Measurements from ENCODE around the gene ASTN2.
A peak's percentile ranks its signal among the peaks of the same experiment; 100 is the strongest.

Gene ASTN2

DNA sequence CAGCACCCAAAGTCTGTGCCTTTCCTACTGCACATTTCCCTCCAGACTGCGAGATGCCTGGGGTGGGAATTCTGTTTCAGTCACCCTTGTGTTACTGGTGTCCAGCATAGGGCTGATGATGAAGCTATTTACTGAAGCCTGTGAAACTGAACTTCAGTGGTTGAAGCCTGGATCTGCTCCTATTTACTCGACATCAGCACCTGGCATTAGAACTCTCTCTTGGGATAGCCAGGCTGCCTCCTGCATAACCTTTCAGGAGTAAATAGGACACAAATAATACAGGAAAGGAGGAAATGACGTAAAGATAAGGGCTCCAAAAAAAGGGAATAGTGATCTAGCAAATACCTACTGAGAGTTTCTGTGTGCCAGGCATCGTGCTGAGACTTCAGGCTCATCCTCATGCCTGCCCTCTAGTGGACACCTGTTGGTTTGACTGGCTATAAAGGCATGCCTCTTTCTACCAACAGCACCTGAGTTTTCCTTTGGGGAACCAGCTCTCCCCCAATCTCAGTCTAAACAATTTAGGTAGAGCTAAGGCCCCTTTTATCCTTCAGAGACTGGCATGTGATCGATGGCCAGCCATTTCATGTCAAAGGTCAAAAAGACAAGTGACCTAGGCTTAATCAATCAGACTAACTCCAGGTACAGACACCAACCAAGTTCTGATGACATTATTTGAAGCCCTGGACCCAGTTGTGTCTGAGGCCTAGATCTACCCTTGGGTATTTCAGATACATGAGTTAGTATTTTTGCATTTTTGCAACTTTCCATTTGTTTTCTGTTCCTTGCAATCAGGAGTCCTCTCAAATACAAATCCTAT lies 919.8 kb downstream of the ASTN2 start:
- no peak for DNase-seq

DNA sequence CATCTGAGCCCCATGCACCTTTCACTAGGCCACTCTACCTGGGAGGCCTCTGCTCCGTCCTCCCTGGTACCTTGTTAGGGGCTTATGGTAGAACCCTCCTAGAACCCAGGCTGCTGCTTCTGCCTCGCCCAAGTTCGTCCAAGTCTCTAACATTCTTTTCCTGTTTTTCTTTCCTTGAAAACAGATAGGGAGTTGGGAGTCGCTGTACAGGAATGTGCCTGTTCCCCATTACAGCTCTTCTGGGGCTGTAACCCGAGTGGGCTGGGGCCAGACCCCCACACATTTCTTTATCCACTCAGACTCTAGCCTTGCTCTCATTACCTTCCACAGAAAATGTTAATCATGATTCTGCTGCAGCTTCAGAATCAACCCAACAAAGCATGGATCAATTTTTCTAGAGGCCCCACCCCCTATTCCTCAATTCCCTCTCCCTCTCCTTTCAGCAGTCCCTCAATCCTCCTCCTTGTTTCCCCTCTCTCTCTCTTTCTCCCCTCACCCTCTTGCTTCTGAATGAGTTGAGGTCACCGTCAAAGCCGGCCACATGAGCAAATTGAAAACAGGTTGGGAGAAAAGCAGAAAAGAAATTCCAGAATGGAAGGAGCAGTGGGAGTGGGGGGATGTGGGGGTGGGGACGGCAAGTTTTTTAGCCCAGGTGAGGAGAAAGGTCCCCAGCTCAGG lies 921.5 kb downstream of the ASTN2 start:
- DNase-seq, result no peak

GRCh38 chr9:116491659-116492058 lies 923.2 kb downstream of the ASTN2 start:
- no peak for DNase-seq

DNA sequence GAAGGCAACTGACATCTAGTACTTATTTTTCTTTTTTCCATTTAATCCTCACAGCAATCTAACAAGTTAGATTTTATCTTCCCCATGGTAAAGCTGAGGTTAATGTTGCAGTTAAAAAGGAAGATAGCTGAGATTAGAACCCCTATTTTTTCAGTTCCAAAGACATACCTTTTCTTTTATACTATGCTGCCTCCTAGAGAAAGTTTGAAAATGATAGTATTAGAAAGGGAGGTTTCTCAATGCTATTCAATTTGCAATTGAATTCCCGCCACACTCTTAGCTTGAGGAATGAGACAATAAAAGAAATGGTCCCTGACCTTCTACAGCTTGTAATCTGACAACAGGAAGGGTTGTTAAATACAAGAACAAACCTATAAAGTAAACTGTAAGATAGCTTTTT lies 923.6 kb downstream of the ASTN2 start:
- no peak for DNase-seq

DNA sequence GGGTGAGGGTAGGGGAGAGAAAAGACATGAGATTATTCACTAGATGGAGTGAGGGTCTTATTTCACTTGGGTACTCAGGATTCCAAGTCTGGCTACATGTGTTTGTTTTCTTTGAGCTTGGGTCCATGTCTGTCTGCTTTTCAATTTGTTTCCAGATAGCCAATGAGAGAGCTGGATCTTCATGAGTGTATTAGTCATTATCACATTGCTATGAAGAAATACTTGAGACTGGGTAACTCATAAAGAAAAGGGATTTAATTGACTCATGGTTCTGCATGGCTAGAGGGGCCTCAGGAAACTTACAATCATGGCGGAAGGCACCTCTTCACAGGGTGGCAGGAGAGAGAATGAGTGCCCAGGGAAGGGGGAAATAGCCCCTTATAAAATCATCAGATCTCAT lies 924.5 kb downstream of the ASTN2 start:
- no peak for DNase-seq

DNA sequence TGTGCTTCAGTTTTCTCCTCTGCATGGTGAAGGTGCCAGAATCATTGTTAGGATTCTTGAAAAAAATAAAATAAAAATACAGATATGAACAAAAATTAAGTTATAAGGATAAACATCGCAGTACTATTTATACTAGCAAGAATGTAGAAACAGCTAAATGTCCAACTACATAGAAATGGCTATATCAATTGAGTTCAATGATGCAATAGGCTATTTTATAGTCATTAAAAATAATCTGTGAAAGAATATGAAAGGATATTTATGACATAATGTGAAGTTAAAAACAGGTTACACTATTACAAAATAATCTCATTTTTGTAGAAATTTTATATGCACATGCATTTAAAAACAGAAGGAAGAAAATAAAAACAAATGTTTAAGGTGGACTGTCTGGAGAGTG lies 926.5 kb downstream of the ASTN2 start:
- no peak for DNase-seq

DNA sequence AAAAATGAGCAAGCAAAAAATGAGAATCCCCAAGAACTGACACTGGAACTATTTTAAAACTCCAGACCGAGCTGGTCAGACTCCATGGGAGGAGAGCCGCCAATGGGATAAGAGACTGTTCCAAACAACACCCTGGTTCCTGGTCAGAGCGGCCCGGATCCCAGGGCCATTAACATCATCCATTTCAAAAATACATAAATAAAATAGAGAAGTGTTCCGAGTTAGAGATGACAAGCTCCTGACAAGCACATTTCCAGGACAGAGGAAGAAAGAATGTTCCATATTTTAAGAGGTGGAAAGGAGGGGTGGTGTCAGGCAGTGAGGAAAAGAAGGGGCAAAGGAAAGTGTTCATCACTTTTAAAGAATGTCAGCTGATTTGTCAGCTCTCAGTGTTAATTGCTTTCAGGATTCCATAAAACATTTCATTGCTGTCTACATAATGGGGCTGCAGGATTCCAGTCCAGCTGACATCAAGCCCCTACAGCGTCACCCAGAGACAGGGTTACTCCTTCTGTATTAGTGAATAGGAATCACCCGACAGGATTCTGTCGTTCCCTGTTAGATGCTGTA lies 930.3 kb downstream of the ASTN2 start:
- DNase-seq, result no peak

DNA sequence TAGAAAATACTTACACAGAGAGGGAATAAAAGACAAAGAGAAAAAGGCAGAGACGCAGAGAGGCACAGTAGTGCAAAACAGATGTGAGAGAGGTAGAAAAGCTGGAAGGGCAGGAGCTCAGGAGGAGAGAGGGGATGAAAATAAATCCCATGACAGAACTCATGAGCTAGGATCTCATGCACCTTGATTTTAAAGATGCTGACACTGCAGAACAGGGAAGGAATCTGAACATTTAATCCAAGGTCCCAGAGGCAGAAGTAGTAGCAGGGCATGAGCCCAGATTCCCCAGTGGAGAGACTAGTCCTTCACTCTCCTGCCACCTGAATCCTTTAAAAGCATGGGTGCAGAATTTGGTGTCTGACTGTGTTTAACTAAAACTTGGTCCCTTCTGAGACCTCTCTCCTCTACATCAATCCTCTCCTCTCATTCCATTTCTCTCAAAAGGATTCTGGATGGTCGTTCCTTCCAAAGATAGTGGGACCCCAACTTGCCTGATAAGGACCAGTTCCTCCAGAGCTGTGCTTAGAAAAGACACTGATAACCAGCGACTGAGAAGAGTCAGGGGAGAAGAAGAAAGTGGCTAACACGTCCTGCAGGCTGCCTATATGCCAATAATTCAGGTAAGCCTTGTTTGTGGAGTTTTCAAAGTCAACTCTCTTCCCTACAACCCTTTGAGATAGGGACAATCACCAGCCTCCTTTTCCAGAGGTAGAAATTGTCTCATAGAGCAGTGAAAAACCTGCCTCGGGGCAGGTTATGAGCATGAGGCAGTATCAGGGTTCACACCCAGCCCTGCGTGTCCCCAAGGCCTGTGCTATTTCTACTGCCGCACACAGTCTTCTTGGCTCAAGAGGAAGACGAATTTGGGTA lies 931.0 kb downstream of the ASTN2 start:
- no peak for DNase-seq

GRCh38 chr9:116482740-116483139 lies 932.1 kb downstream of the ASTN2 start:
- peak; percentile 28 for DNase-seq

DNA sequence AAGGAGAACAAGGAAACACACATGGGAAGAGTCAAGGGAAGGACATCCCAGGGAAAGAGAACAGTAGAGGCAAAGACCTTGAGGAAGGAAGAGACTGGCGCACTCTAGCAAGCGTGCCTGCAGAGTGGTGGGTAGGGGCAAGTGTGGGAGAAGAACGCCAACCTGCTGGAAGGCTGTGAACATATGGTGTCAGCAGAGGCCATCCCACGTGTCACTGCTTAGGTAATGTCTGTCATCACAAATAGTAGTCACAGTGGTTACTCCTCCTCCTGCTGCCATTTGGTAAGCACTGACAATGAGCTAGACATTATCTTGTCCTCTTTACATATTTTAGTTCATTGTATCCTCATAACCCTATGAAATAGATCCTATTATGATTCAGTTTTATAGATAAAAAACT lies 934.2 kb downstream of the ASTN2 start:
- DNase-seq, result no peak

DNA sequence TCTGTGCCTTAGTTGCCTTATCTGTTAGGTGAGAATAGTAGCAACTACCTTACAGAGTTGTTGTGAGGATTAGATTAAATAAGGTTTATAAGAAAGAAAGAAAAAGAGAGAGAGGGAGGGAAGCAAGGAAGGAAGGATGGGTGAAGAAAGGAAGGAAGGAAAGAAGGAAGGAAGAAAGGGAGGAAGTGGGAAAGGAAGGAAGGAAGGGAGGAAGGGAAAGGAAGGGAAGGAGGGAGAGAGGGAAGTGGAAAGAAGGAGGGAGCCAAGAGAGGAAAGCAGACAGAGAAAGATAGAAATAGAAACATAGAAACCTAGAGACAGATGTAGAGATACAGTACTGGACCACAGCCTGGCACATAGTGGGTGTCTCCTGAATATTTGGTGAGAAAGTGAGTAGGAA lies 934.9 kb downstream of the ASTN2 start:
- DNase-seq, result no peak

GRCh38 chr9:116479056-116479544 lies 935.8 kb downstream of the ASTN2 start:
- no peak for DNase-seq

- no peak for DNase-seq
These were observed 937.2 kb downstream of the ASTN2 start for GRCh38 chr9:116477584-116478141.

- DNase-seq, result peak; percentile 43
These were observed 937.9 kb downstream of the ASTN2 start for GRCh38 chr9:116476935-116477381.

GRCh38 chr9:116476002-116476401 lies 938.9 kb downstream of the ASTN2 start:
- DNase-seq, result no peak

GRCh38 chr9:116475201-116475600 lies 939.7 kb downstream of the ASTN2 start:
- no peak for DNase-seq

- no peak for DNase-seq
These were observed 942.8 kb downstream of the ASTN2 start for GRCh38 chr9:116471944-116472506.

DNA sequence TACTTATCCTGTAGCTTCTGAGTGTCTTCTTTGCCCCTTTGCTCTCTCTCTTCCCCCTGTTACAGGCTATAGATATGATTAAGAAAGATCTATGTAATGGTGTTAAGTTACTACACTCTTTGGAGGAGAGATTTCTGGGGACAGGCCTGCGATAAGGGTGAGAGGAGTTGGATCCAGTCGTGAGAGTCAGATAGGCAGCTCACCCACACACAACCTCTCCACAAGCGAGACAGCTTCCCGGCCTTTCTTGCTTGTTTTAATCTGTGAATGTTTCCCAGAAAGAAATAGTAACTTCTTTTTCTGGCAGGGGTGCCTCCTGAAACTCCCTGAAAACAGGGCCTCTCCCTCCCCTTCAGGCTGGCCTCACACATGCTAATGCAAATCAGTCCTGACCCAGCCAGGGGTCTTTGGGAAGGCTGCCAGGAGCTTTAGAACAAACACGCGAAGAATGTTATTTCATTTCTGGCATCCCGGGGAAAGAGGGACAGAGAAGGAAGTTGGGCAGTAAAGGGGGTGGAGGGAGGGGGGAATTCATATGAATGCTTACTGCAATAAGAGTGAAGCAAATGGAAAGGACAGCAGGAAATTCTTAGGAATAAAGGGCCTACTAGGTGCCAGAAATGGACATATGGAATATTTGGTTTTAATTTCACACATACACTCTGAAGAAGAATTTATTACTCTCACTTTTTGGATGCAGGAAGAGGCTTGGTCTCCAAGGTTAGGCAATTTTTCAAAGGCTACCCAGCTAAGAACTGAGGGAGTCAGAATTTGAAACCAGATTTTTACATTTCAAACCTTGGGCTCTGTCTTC lies 943.6 kb downstream of the ASTN2 start:
- DNase-seq, result no peak

DNA sequence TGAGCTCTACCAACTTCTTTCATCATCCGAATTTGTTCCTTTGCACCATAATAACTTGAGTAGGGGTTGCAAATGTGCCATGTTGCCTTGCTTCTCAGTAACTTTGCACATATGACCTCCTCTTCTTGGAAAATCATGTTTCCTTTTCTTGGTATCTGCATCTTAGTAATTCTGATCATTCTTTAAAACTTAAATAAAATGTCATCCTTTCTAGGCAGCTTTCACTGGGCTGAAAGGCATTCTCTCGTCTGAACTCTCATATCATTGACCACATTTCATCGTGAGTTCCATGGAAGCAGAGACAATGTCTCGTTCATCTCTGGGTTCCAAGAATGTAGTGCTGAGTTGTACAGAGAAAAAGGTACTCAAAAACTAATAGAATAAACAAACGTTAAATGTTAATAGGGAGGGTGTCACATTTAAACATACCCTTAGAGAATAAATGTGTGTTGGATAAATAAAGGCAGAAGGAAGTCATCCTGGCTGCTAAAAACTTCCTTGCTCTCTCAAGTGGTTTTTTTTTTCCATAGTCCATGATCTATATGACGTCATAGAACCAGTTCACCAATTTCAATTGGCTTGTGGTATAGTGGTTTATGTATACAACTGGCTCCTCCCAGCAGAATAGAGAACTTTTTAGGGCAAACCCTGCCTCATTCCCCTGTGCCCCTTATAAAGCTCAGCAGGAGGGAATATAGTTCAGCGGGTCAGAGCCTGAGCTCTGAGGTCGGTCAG lies 945.9 kb downstream of the ASTN2 start:
- DNase-seq, result no peak

GRCh38 chr9:116468369-116468768 lies 946.5 kb downstream of the ASTN2 start:
- DNase-seq, result no peak
